ENCODE measurements around the gene BNC2.

DNA sequence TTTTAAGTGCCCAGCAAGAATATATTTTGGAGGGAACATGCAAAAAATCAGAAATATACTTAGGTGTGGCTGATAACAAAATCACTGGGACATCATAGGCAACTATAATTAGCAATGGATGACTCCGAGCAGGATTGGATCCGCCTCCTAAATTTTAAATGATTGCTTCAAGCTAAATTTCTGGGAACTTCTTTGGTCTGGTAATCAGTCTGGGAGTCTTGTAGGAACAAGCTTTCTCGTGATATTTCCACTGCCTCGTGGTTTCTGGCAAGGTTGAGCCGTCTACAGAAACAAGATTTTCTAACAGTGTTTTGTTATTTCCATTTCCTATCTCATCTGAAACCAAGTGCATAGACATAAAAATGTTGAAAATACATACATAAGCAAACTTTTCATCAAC is 232.6 kb downstream of the BNC2 start:
- TF ChIP-seq, protein P1, sequence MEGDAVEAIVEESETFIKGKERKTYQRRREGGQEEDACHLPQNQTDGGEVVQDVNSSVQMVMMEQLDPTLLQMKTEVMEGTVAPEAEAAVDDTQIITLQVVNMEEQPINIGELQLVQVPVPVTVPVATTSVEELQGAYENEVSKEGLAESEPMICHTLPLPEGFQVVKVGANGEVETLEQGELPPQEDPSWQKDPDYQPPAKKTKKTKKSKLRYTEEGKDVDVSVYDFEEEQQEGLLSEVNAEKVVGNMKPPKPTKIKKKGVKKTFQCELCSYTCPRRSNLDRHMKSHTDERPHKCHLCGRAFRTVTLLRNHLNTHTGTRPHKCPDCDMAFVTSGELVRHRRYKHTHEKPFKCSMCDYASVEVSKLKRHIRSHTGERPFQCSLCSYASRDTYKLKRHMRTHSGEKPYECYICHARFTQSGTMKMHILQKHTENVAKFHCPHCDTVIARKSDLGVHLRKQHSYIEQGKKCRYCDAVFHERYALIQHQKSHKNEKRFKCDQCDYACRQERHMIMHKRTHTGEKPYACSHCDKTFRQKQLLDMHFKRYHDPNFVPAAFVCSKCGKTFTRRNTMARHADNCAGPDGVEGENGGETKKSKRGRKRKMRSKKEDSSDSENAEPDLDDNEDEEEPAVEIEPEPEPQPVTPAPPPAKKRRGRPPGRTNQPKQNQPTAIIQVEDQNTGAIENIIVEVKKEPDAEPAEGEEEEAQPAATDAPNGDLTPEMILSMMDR (conservative IDR thresholded peaks at IDR 0.05), result no peak
- no peak for TF ChIP-seq EZH2 (IDR thresholded peaks at IDR 0.05; ENCODE audit: low read depth)

All from PC-9 (cell line).